Common myeloid progenitor, CD34-positive (primary cell): ENCODE data around the gene ZMYM1.

Experiments
- CTCF ChIA-PET: fragments of 350-600 bp; sonication (Branson Sonifier 250); formaldehyde crosslinking; loops from one replicate; lab custom pipeline; 2021; ENCODE audit warnings: antibody characterized with exemption; lab: Charles Lee
- POLR2A ChIA-PET: fragments of 350-600 bp; sonication (Branson Sonifier 250); formaldehyde crosslinking; loops from one replicate; lab custom pipeline; 2021; ENCODE audit warnings: antibody characterized with exemption; lab: Charles Lee
- DNase-seq, 3 donors: peaks; one replicate each; pipeline versions ENCODE4 v3.0.0 to v3.0.0-alpha.2; 2013
- H3K27ac ChIP-seq, 2 experiments: 1 replicate in 1 of 2; 2 replicates in 1 of 2; pipeline ENCODE4 v1.7.0; 2013; ENCODE audit warnings: inconsistent platforms in 2 of 2, low read length in 2 of 2, mild to moderate bottlenecking in 2 of 2, low read depth in 1 of 2, moderate library complexity in 1 of 2; ENCODE audit not compliant: severe bottlenecking in 2 of 2, insufficient read depth in 1 of 2, poor library complexity in 1 of 2
- H3K27me3 ChIP-seq, 5 experiments: replicated peaks in 2 of 5; 1 replicate in 3 of 5; 2 replicates in 2 of 5; pipeline versions ENCODE4 v1.6.1 to v1.7.0; 2013; ENCODE audit warnings: low read length in 4 of 5, mild to moderate bottlenecking in 2 of 5, moderate library complexity in 2 of 5, inconsistent platforms in 1 of 5; ENCODE audit not compliant: insufficient read depth in 5 of 5, control insufficient read depth in 4 of 5
- H3K36me3 ChIP-seq, 4 experiments: 1 replicate in 2 of 4; 2 replicates in 2 of 4; pipeline versions ENCODE4 v1.6.1 to v1.7.0; 2013; ENCODE audit warnings: low read length in 3 of 4, control low read depth in 1 of 4, mild to moderate bottlenecking in 1 of 4; ENCODE audit not compliant: control insufficient read depth in 4 of 4, insufficient read depth in 4 of 4
- H3K4me1 ChIP-seq, 4 experiments: 1 replicate in 3 of 4; 2 replicates in 1 of 4; pipeline versions ENCODE4 v1.6.1 to v1.7.1; 2013; ENCODE audit warnings: low read length in 3 of 4, mild to moderate bottlenecking in 3 of 4, control low read depth in 1 of 4, inconsistent platforms in 1 of 4, moderate library complexity in 1 of 4; ENCODE audit not compliant: control insufficient read depth in 4 of 4, insufficient read depth in 4 of 4; ENCODE audit errors: control extremely low read depth in 1 of 4
- H3K4me3 ChIP-seq, 7 experiments: 1 replicate in 4 of 7; 2 replicates in 3 of 7; pipeline versions ENCODE4 v1.5.1 to v1.7.0; 2013; ENCODE audit warnings: mild to moderate bottlenecking in 7 of 7, low read length in 6 of 7, moderate library complexity in 6 of 7, inconsistent platforms in 2 of 7, low read depth in 2 of 7, control low read depth in 1 of 7; ENCODE audit not compliant: insufficient read depth in 4 of 7, control insufficient read depth in 1 of 7; ENCODE audit errors: extremely low read depth in 1 of 7
- H3K9me3 ChIP-seq, 5 experiments: 1 replicate in 4 of 5; 2 replicates in 1 of 5; pipeline versions ENCODE4 v1.6.1 to v1.7.1; 2013; ENCODE audit warnings: low read length in 4 of 5, mild to moderate bottlenecking in 2 of 5, inconsistent platforms in 1 of 5, low read depth in 1 of 5, moderate library complexity in 1 of 5; ENCODE audit not compliant: control insufficient read depth in 4 of 5, insufficient read depth in 2 of 5; ENCODE audit errors: control extremely low read depth in 1 of 5
- WGBS: methylation state at CpG from one replicate; pipeline ENCODE4 v1.1.5; 2013; ENCODE audit not compliant: insufficient coverage; 5-methylcytosine and 5-hydroxymethylcytosine counted together

Gene ZMYM1

DNA sequence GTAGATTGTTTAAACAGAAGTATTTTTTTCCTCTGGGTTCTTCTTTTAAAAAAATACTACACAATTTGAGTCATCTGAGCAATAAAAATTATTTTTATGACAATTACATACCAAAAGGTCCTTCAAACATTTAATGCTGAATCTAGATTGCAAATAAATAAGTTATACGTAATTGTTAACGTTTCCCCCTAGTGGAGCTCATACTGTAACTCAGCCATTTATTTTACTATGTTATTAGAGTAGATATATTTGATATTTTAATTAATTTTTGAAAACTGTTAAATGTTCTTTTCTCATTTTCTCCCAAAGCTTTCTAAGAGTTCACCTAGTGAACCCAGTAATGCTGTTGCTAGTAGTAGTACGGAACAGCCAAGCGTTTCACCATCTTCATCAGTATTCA, 33.5 kb downstream of the ZMYM1 start:
- POLR2A ChIA-PET: no interaction called here

DNA sequence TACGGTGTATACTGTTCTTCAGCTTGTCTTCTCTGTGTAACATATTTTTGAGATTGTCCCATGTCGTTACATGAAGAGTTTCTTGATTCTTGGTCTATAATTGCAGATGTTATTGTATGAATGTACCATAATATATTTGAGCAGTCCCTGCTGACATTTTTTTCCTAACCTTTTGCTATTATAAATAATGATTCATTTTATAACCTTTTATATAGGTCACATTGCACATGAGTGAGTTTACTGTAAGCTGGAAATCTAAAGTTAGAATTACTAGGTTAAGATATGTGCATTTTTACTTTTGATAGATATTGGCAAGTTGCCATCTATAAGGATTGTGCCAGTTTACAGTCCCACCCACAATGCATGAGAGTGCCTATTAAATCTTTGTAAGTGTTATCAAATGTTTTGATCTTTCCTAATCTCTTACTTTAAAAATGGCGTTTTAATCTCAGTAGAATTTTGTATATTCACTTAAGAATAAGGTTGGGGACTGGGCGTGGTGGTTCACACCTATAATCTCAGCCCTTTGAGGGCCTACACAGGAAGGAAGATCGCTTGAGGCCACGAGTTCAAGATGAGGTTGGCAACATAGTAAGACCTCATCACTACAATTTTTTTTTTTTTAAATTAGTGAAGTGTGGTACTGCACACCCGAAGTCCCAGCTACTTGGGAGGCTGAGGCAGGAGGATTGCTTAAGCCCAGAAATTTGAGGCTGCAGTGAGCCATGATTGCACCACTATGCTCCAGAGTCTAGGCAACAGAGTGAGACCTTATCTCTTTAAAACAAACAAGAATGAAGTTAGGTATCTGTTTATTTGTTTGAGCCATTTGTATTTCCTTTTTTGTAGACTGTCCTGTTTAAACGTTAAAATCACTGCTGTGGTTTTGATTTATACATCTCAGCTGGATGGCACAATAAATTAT, 36.5 kb downstream of the ZMYM1 start:
- POLR2A ChIA-PET: no interaction called here
- CTCF ChIA-PET: interaction anchor here (0.9 kb wide), 1 partner anchor 13 kb away, joined by 5 read pairs; no protein-coding TSS in a partner anchor
- H3K4me3 ChIP-seq: no peak overlapping the region
- H3K9me3 ChIP-seq: no peaks in the 10 kb centered on the region
- peaks cover 6 to 22% (median 15%) of the 10 kb centered on the region in 4 experiments for H3K36me3 ChIP-seq
- H3K4me1 ChIP-seq: peaks cover 0 to 5% (median 2%) of the 10 kb centered on the region in 4 experiments
- no peak for DNase-seq
- H3K27me3 ChIP-seq: no peaks in the 10 kb centered on the region
- no peak overlapping the region for H3K27ac ChIP-seq
- 100% methylated on average over 1 of the region's 8 CpGs for WGBS

More for the DNA sequence above, 33.5 kb downstream of the ZMYM1 start:
- Histone ChIP-seq H3K4me1 (no peaks in the 10 kb centered on the region), H3K4me3 (no peak overlapping the region), H3K36me3 (peaks cover 11 to 22% (median 16%) of the 10 kb centered on the region in 4 experiments), H3K27me3 (no peaks in the 10 kb centered on the region), H3K9me3 (no peaks in the 10 kb centered on the region), H3K27ac (no peak overlapping the region)
- CTCF ChIA-PET: interaction anchor here (0.9 to 2.6 kb wide), 9 partner anchors 9 to 191 kb away, joined by 3 to 13 read pairs (median 3); partner anchors contain the start of gene TMEM35B
- peak; percentile 17 to 50 (median 47) for DNase-seq
- WGBS: 100% methylated on average over 2 of the region's 4 CpGs

- H3K9me3 ChIP-seq: peaks cover 0 to under 1% (median 0%) of the 10 kb centered on the region in 5 experiments
- CTCF ChIA-PET: interaction anchor here (1.7 kb wide), 1 partner anchor 7 kb away, joined by 5 read pairs; no protein-coding TSS in a partner anchor
Measured at GRCh38 chr1:35120458-35121133, 41.4 kb downstream of the ZMYM1 start.

GRCh38 chr1:35122311-35122710, 43.1 kb downstream of the ZMYM1 start:
- ChIA-PET CTCF (interaction anchor here (1.7 kb wide), 1 partner anchor 9 kb away, joined by 5 read pairs; no protein-coding TSS in a partner anchor), POLR2A (no interaction called here)
- Histone ChIP-seq H3K27ac (no peak overlapping the region), H3K27me3 (no peaks in the 10 kb centered on the region), H3K4me3 (no peak overlapping the region), H3K4me1 (peaks cover 0 to 6% (median 2%) of the 10 kb centered on the region in 4 experiments), H3K9me3 (peaks cover 0 to 16% (median 2%) of the 10 kb centered on the region in 5 experiments), H3K36me3 (no peaks in the 10 kb centered on the region)
- DNase-seq: no peak
- 95% methylated on average over 9 of the region's 9 CpGs for WGBS

More at GRCh38 chr1:35120458-35121133, 41.4 kb downstream of the ZMYM1 start:
- no peak overlapping the region for H3K27ac ChIP-seq
- peaks cover 0 to 6% (median 2%) of the 10 kb centered on the region in 4 experiments for H3K4me1 ChIP-seq
- peak overlapping the region; percentile 24 to 78 (median 42) for H3K4me3 ChIP-seq
- peak in 2 of 3 donors; percentile 37 to 53 for DNase-seq
- peaks cover 0 to 4% (median 2%) of the 10 kb centered on the region in 4 experiments for H3K36me3 ChIP-seq
- POLR2A ChIA-PET: no interaction called here
- no peaks in the 10 kb centered on the region for H3K27me3 ChIP-seq
- WGBS: 16% methylated on average over 36 of the region's 36 CpGs

DNA sequence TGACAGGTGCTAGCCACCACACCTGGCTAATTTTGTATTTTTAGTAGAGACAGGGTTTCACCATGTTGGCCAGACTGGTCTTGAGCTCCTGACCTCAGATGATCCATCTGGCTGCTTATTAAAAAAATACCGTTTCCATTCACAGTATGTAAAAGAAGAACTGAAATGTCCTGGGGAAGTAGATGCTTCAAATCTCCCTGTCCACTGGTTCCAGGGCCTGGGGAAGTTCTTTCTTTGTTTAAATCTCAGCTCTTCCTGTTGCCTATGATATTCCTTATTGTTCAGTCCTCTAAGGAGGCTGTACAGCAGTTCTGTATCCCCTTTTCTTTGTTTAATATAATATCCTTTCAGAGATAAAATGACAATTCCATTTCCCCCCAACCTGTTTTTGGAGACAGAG, 47.4 kb downstream of the ZMYM1 start:
- H3K4me3 ChIP-seq: no peak overlapping the region
- no peak for DNase-seq
- H3K4me1 ChIP-seq: no peaks in the 10 kb centered on the region
- no peak overlapping the region for H3K27ac ChIP-seq
- POLR2A ChIA-PET: no interaction called here
- CTCF ChIA-PET: interaction anchor here (1.2 kb wide), 1 partner anchor 14 kb away, joined by 6 read pairs; no protein-coding TSS in a partner anchor
- no peaks in the 10 kb centered on the region for H3K27me3 ChIP-seq
- peaks cover 3 to 25% (median 5%) of the 10 kb centered on the region in 5 experiments for H3K9me3 ChIP-seq
- WGBS: no CpG with 5 or more reads among the region's 1 CpG
- no peaks in the 10 kb centered on the region for H3K36me3 ChIP-seq

GRCh38 chr1:35129080-35129479, 49.9 kb downstream of the ZMYM1 start:
- POLR2A ChIA-PET: no interaction called here
- H3K9me3 ChIP-seq: peaks cover 3 to 25% (median 5%) of the 10 kb centered on the region in 5 experiments
- no peaks in the 10 kb centered on the region for H3K36me3 ChIP-seq
- no peaks in the 10 kb centered on the region for H3K27me3 ChIP-seq
- no peak overlapping the region for H3K27ac ChIP-seq
- no peaks in the 10 kb centered on the region for H3K4me1 ChIP-seq
- H3K4me3 ChIP-seq: no peak overlapping the region
- CTCF ChIA-PET: interaction anchor here (1.3 kb wide), 1 partner anchor 14 kb away, joined by 5 read pairs; no protein-coding TSS in a partner anchor
- DNase-seq: peak in 2 of 3 donors; percentile 1 to 8
